HG03025 (cell line): ENCODE results near the gene FBLN2.

Source experiments
- ATAC-seq: cut with Tn5 transposase; IDR thresholded peaks from one replicate; pipeline ENCODE4 v1.9.1; 2021; ENCODE audit warnings: mild to moderate bottlenecking, moderate library complexity; ENCODE audit not compliant: unreplicated experiment, low FRiP score

The FBLN2 gene

GRCh38 chr3:13673207-13673606 is 124.3 kb downstream of the FBLN2 start:
- no peak for ATAC-seq

GRCh38 chr3:13674538-13675185 is 125.7 kb downstream of the FBLN2 start:
- ATAC-seq, result no peak

GRCh38 chr3:13676356-13677017 is 127.6 kb downstream of the FBLN2 start:
- no peak for ATAC-seq

- no peak for ATAC-seq
Measured at GRCh38 chr3:13677272-13677671, 128.3 kb downstream of the FBLN2 start.

GRCh38 chr3:13681931-13682330 is 133.0 kb downstream of the FBLN2 start:
- ATAC-seq, result no peak

- ATAC-seq, result no peak
Measured at GRCh38 chr3:13682331-13683013, 133.5 kb downstream of the FBLN2 start.

GRCh38 chr3:13683288-13683687 is 134.4 kb downstream of the FBLN2 start:
- ATAC-seq, result no peak

- no peak for ATAC-seq
Measured at GRCh38 chr3:13683772-13684171, 134.8 kb downstream of the FBLN2 start.

- ATAC-seq, result no peak
Measured at GRCh38 chr3:13684350-13684749, 135.4 kb downstream of the FBLN2 start.

GRCh38 chr3:13684854-13685253 is 135.9 kb downstream of the FBLN2 start:
- no peak for ATAC-seq

GRCh38 chr3:13685721-13686120 is 136.8 kb downstream of the FBLN2 start:
- ATAC-seq, result no peak

GRCh38 chr3:13686367-13687160 is 137.6 kb downstream of the FBLN2 start:
- ATAC-seq, result no peak

GRCh38 chr3:13687517-13687943 is 138.6 kb downstream of the FBLN2 start:
- ATAC-seq, result no peak
